DMS79 treated with DMSO at 0.1 percent for 48 hours (cell line): ENCODE data around the gene CRY1.
A peak's percentile ranks its signal among the peaks of the same experiment; 100 is the strongest.

Source experiments
- DNase-seq: peaks from one replicate; lab custom pipeline; 2025; lab: John Stamatoyannopoulos, UW

Gene CRY1

GRCh38 chr12:106957583-106957982 is 135.8 kb downstream of the CRY1 start:
- DNase-seq: peak; percentile 20

GRCh38 chr12:106956048-106956578 is 137.2 kb downstream of the CRY1 start:
- no peak for DNase-seq

- DNase-seq: peak; percentile 96
Observed at GRCh38 chr12:106955377-106956047, 137.8 kb downstream of the CRY1 start, which contains the start of gene TMEM263. Gene TMEM263, plus strand, starts transcription at chr12:106955907. Its CDS starts 11,210 bp downstream, at chr12:106967117.

DNA sequence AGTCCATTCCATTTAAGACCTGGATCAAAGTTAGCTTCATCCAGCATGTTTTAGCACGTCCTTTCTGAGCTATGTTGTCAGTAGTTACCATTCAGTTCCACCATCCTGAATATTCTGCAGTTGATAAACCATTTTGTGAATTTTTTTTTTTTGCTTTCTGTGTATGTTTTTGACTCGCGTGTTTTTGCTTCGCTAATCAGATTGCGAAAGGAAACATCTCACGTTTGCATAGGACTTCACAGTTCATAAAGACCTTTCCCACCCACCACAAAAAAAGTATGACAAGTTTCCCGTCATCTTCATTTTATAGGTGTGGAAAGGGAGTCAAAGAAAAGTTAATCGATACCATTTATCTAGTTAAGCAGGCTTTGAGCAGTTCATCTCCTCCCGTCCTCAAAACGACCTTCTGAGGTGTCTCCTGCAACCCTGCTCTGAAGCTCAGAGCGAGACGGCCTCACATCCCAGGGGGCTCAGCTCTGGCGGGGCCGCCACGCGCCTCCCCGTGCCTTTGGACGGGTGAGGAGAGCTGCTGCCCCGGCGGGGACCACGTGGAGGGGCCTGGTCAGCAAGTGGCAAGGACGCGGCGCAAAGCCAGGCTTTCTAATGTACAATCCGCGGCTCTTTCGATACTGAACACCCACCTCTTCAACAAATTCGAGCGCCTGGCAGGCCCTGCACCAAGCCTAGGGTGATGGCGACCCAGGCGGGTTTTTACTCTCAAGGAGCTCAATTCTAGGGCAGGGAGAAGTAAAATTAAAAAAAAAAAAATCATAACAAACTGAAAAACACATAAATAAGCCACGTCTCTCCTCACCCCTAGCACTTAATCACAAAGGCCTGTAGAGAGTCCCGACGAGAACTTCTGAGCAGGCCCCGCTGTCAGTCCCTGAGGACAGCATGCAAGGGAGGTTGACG is 138.6 kb downstream of the CRY1 start:
- peak; percentile 41 for DNase-seq

GRCh38 chr12:106953352-106954250 is 139.7 kb downstream of the CRY1 start:
- DNase-seq: no peak

- no peak for DNase-seq
Observed at GRCh38 chr12:106950591-106950990, 142.8 kb downstream of the CRY1 start.

GRCh38 chr12:106947461-106947860 is 145.9 kb downstream of the CRY1 start:
- no peak for DNase-seq

GRCh38 chr12:106945261-106945851 is 148.0 kb downstream of the CRY1 start:
- no peak for DNase-seq

- no peak for DNase-seq
Observed at GRCh38 chr12:106942775-106943174, 150.6 kb downstream of the CRY1 start.

DNA sequence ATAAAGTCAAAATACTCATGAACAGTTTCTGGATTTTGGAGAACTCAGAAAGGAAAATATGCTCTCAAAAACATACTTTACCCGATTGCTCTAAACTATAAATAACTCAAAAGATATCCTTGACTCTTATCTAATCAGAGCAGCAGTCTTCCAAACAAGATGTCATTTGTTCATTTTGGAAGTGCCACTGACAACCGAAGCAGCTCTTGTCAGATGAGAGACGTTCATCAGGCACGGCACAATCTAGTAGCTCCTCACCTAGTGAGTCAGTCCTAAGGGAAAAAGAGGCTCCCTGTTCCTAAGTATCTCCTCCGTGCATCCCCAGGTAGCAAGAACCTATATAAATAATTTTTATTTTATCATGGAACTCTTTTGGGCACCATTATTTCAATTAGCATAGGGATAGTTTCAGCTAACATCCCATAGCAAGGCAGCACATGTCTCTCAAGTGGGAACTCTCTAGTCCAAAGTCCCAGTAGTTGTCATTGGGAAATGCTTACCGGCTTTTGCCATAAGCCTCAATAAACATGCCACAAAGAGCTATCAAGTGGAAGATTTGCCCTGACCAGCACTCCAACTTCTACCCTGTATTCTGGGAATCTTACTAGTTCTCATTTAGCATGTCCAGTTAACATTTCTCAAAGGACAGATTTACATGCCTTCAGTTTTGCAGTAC is 151.7 kb downstream of the CRY1 start:
- no peak for DNase-seq
